Measurements from ENCODE around the gene PANX1.

DNA sequence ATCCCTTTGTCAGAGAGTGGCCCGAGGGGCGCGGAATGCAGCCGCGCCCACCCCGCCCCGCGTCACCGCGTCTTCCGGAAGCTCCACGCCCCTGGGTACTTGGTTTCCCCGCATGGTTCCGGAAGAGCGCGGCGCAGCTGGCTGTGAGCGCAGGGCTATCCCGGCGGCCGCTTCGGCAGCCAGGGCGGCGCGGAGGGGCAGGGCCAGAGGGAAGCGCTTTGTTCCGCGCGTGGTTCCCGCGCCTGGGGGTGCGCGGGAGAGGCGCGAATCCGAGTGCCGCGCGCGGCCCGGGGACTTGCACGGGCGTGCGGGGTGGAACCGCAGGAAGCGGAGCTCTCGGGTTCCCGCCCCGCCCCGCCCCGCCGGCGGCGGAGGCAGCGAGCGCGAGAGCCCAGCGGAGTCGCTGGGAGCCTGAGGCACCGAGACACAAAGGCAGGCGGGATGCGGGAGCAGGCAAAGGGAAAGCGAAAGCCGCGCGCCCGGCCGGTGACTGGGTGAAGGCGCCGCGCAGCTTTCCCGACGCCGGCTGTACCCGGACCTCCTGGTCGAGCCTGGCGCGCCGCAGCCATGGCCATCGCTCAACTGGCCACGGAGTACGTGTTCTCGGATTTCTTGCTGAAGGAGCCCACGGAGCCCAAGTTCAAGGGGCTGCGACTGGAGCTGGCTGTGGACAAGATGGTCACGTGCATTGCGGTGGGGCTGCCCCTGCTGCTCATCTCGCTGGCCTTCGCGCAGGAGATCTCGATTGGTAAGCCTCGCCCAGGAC is at the start of gene PANX1:
- TF ChIP-seq, protein P1, sequence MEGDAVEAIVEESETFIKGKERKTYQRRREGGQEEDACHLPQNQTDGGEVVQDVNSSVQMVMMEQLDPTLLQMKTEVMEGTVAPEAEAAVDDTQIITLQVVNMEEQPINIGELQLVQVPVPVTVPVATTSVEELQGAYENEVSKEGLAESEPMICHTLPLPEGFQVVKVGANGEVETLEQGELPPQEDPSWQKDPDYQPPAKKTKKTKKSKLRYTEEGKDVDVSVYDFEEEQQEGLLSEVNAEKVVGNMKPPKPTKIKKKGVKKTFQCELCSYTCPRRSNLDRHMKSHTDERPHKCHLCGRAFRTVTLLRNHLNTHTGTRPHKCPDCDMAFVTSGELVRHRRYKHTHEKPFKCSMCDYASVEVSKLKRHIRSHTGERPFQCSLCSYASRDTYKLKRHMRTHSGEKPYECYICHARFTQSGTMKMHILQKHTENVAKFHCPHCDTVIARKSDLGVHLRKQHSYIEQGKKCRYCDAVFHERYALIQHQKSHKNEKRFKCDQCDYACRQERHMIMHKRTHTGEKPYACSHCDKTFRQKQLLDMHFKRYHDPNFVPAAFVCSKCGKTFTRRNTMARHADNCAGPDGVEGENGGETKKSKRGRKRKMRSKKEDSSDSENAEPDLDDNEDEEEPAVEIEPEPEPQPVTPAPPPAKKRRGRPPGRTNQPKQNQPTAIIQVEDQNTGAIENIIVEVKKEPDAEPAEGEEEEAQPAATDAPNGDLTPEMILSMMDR (IDR thresholded peaks at IDR 0.05), result no peak
- TF ChIP-seq POLR2AphosphoS5 (IDR thresholded peaks at IDR 0.05; ENCODE audit: low read depth, low read length) (peak; percentile 55; the same call in 1 of the 2 replicates), TCF7L2 (IDR thresholded peaks at IDR 0.05; ENCODE audit: low read depth, low read length) (0 out of 2 replicates have a peak, but pooled peaks have one; percentile 34), SIN3A (IDR thresholded peaks at IDR 0.05; ENCODE audit: borderline replicate concordance, insufficient read depth, low read depth, low read length) (peak; percentile 55; the same call in 1 of the 2 replicates)
- TF ChIP-seq, protein P2, sequence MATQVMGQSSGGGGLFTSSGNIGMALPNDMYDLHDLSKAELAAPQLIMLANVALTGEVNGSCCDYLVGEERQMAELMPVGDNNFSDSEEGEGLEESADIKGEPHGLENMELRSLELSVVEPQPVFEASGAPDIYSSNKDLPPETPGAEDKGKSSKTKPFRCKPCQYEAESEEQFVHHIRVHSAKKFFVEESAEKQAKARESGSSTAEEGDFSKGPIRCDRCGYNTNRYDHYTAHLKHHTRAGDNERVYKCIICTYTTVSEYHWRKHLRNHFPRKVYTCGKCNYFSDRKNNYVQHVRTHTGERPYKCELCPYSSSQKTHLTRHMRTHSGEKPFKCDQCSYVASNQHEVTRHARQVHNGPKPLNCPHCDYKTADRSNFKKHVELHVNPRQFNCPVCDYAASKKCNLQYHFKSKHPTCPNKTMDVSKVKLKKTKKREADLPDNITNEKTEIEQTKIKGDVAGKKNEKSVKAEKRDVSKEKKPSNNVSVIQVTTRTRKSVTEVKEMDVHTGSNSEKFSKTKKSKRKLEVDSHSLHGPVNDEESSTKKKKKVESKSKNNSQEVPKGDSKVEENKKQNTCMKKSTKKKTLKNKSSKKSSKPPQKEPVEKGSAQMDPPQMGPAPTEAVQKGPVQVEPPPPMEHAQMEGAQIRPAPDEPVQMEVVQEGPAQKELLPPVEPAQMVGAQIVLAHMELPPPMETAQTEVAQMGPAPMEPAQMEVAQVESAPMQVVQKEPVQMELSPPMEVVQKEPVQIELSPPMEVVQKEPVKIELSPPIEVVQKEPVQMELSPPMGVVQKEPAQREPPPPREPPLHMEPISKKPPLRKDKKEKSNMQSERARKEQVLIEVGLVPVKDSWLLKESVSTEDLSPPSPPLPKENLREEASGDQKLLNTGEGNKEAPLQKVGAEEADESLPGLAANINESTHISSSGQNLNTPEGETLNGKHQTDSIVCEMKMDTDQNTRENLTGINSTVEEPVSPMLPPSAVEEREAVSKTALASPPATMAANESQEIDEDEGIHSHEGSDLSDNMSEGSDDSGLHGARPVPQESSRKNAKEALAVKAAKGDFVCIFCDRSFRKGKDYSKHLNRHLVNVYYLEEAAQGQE (IDR thresholded peaks at IDR 0.05; ENCODE audit: insufficient read depth in 1 of 2, low read depth in 2 of 2, low read length in 1 of 2), result peak in 1 of 2 experiments; percentile 23; a peak in 1 of 4 replicates
